Naive thymus-derived CD4-positive, alpha-beta T cell (primary cell): ENCODE measurements around the gene PHF2. TPM values are rescaled to one million over a fixed set of nuclear protein-coding genes. Genes with fewer than 3 reads are reported as not detected.

Experiments
- ATAC-seq: fragments of 150-1000 bp; cut with Tn5 transposase; 2 replicates; pipeline ENCODE4 v1.10.0; 2021; ENCODE audit warnings: mild to moderate bottlenecking, moderate library complexity
- CTCF ChIA-PET: fragments of 350-600 bp; sonication (Branson Sonifier 250); formaldehyde crosslinking; loops from one replicate; lab custom pipeline; 2021; ENCODE audit warnings: antibody characterized with exemption; lab: Charles Lee
- POLR2A ChIA-PET: fragments of 350-600 bp; sonication (Branson Sonifier 250); formaldehyde crosslinking; loops from one replicate; lab custom pipeline; 2021; ENCODE audit warnings: antibody characterized with exemption, inconsistent platforms; lab: Charles Lee
- DNase-seq, 9 donors: peaks; one replicate each; pipeline versions ENCODE4 v3.0.0 to v3.0.0-alpha.2; 2020 to 2022; ENCODE audit warnings: mixed read lengths in 1 of 9
- H3K27ac ChIP-seq: one replicate; pipeline ENCODE4 v1.7.0; 2013; ENCODE audit warnings: mild to moderate bottlenecking, low read depth, low read length, moderate library complexity
- H3K27me3 ChIP-seq, 2 donors: one replicate each; pipeline ENCODE4 v1.7.0; 2013; ENCODE audit warnings: low read length in 2 of 2, mild to moderate bottlenecking in 2 of 2, moderate library complexity in 2 of 2; ENCODE audit not compliant: control insufficient read depth in 2 of 2, insufficient read depth in 2 of 2
- H3K36me3 ChIP-seq, 3 experiments: 1 replicate in 2 of 3; 2 replicates in 1 of 3; pipeline ENCODE4 v1.7.0; 2013; ENCODE audit warnings: low read length in 3 of 3, mild to moderate bottlenecking in 3 of 3, moderate library complexity in 1 of 3; ENCODE audit not compliant: insufficient read depth in 3 of 3, control insufficient read depth in 2 of 3
- H3K4me1 ChIP-seq, 2 donors: one replicate each; pipeline ENCODE4 v1.7.0; 2013; ENCODE audit warnings: low read length in 2 of 2, mild to moderate bottlenecking in 2 of 2, moderate library complexity in 1 of 2; ENCODE audit not compliant: control insufficient read depth in 2 of 2, insufficient read depth in 2 of 2
- H3K4me3 ChIP-seq: 2 replicates; pipeline ENCODE4 v1.7.0; 2013; ENCODE audit warnings: mild to moderate bottlenecking, low read length
- H3K9me3 ChIP-seq, 3 experiments: 1 replicate in 2 of 3; 2 replicates in 1 of 3; pipeline ENCODE4 v1.7.0; 2013; ENCODE audit warnings: low read length in 3 of 3; ENCODE audit not compliant: control insufficient read depth in 2 of 3
- H3K27ac Mint-ChIP-seq, 9 donors: one replicate each; pipeline ENCODE4 v1.8.0; 2020 to 2022; ENCODE audit warnings: mixed read lengths in 9 of 9, mild to moderate bottlenecking in 8 of 9, moderate library complexity in 5 of 9, inconsistent platforms in 2 of 9
- H3K27me3 Mint-ChIP-seq, 5 donors: one replicate each; pipeline ENCODE4 v1.8.0; 2021 to 2022; ENCODE audit warnings: mixed read lengths in 5 of 5, mild to moderate bottlenecking in 1 of 5
- H3K36me3 Mint-ChIP-seq, 5 donors: one replicate each; pipeline ENCODE4 v1.8.0; 2020 to 2022; ENCODE audit warnings: mixed read lengths in 5 of 5, mild to moderate bottlenecking in 3 of 5, inconsistent platforms in 1 of 5
- H3K4me1 Mint-ChIP-seq, 7 donors: one replicate each; pipeline ENCODE4 v1.8.0; 2020 to 2022; ENCODE audit warnings: mixed read lengths in 7 of 7, mild to moderate bottlenecking in 3 of 7, inconsistent platforms in 1 of 7
- H3K4me3 Mint-ChIP-seq, 10 donors: one replicate each; pipeline ENCODE4 v1.8.0; 2020 to 2022; ENCODE audit warnings: mild to moderate bottlenecking in 10 of 10, mixed read lengths in 10 of 10, moderate library complexity in 6 of 10, inconsistent platforms in 2 of 10
- H3K9me3 Mint-ChIP-seq, 11 donors: one replicate each; pipeline ENCODE4 v1.8.0; 2020 to 2022; ENCODE audit warnings: mixed read lengths in 11 of 11, mild to moderate bottlenecking in 4 of 11, inconsistent platforms in 1 of 11, moderate library complexity in 1 of 11
- intact Hi-C, 2 donors: fragments of 100-400 bp; cut with micrococcal nuclease; formaldehyde crosslinking; loops; one replicate each; pipeline ENCODE4 v1.15.1; 2023
- polyA plus RNA-seq, 2 donors: library from polyadenylated mRNA; unstranded; fragments of 300-500 nt; fragmentation: Illumina TruSeq; gene quantifications; one replicate each; pipeline ENCODE4 v1.2.3, GENCODE V29; 2021
- total RNA-seq, 6 experiments: library from RNA in 5 of 6; stranded (reverse) in 5 of 6; gene quantifications; 1 replicate in 5 of 6; 2 replicates in 1 of 6; pipeline ENCODE4 v1.2.3 and lab custom pipeline; 2021 to 2026

PHF2 gene
- total and polyA plus RNA-seq, 7 experiments from 2014 or later = 1.0 to 39.3 (median 28.6) TPM

GRCh38 chr9:93621922-93622321 lies 45.5 kb downstream of the PHF2 start:
- Histone ChIP-seq H3K4me3 (no peak overlapping the region), H3K4me1 (no peaks in the 10 kb centered on the region), H3K27me3 (no peaks in the 10 kb centered on the region), H3K9me3 (peaks cover 0 to 6% (median 0%) of the 10 kb centered on the region in 3 experiments), H3K36me3 (no peaks in the 10 kb centered on the region), H3K27ac (no peak overlapping the region)
- H3K36me3 Mint-ChIP-seq = peaks cover 0 to 13% (median 10%) of the 10 kb centered on the region in 5 donors
- no peak overlapping the region for H3K4me3 Mint-ChIP-seq
- ChIA-PET CTCF (no interaction called here), POLR2A (no interaction called here)
- ATAC-seq (no peak), DNase-seq (no peak)
- peaks cover 0 to 38% (median 23%) of the 10 kb centered on the region in 7 donors for H3K4me1 Mint-ChIP-seq
- H3K9me3 Mint-ChIP-seq = peaks cover 0 to 6% (median 0%) of the 10 kb centered on the region in 11 donors
- intact Hi-C loops = no loop called here
- H3K27me3 Mint-ChIP-seq = no peaks in the 10 kb centered on the region
- H3K27ac Mint-ChIP-seq = no peak overlapping the region

DNA sequence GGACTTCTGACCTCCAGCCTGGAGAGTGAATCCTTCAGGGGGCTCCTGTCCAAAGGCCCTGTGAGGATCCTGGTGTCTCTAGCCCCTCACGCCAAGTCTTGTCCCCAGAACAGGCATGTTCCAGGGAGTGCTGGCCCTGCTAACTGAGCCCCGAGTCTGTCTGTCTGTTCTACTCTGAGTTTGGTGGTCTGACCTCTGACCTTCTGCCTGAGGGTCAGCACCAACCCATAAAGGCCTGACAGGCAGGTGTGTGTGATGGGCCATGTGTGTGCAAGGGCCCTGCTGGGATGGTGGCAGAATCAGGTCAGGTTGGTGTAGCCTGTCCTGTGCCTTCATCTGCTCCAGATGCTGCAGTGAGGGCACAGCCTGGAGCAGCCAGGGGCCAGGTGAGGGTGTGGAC lies 46.3 kb downstream of the PHF2 start:
- Mint-ChIP-seq H3K4me3 (peak overlapping the region in 1 of 10 donors; percentile 48), H3K9me3 (peaks cover 0 to 13% (median 4%) of the 10 kb centered on the region in 11 donors), H3K27me3 (no peaks in the 10 kb centered on the region), H3K27ac (peak overlapping the region in 2 of 9 donors; percentile 1 to 56), H3K4me1 (peaks cover 0 to 33% (median 18%) of the 10 kb centered on the region in 7 donors), H3K36me3 (peaks cover 3 to 18% (median 12%) of the 10 kb centered on the region in 5 donors)
- ATAC-seq (no peak), DNase-seq (no peak)
- Histone ChIP-seq H3K4me3 (no peak overlapping the region), H3K27ac (no peak overlapping the region), H3K36me3 (no peaks in the 10 kb centered on the region), H3K4me1 (no peaks in the 10 kb centered on the region), H3K9me3 (peaks cover 0 to 8% (median 7%) of the 10 kb centered on the region in 3 experiments), H3K27me3 (no peaks in the 10 kb centered on the region)
- ChIA-PET CTCF (interaction anchor here (0.6 kb wide), 1 partner anchor 1168 kb away, joined by 3 read pairs; no protein-coding TSS in a partner anchor), POLR2A (no interaction called here)
- intact Hi-C loops = no loop called here

GRCh38 chr9:93623753-93624152 lies 47.4 kb downstream of the PHF2 start:
- Mint-ChIP-seq H3K9me3 (peaks cover 0 to 22% (median 9%) of the 10 kb centered on the region in 11 donors), H3K4me1 (peaks cover 0 to 23% (median 12%) of the 10 kb centered on the region in 7 donors), H3K36me3 (peaks cover 10 to 28% (median 19%) of the 10 kb centered on the region in 5 donors), H3K27me3 (no peaks in the 10 kb centered on the region), H3K27ac (no peak overlapping the region), H3K4me3 (no peak overlapping the region)
- H3K27me3 ChIP-seq = no peaks in the 10 kb centered on the region
- DNase-seq (no peak), ATAC-seq (no peak)
- H3K4me3 ChIP-seq = no peak overlapping the region
- intact Hi-C loops = no loop called here
- CTCF ChIA-PET = no interaction called here
- no peaks in the 10 kb centered on the region for H3K36me3 ChIP-seq
- no peaks in the 10 kb centered on the region for H3K4me1 ChIP-seq
- POLR2A ChIA-PET = no interaction called here
- no peak overlapping the region for H3K27ac ChIP-seq
- peaks cover 0 to 12% (median 8%) of the 10 kb centered on the region in 3 experiments for H3K9me3 ChIP-seq

DNA sequence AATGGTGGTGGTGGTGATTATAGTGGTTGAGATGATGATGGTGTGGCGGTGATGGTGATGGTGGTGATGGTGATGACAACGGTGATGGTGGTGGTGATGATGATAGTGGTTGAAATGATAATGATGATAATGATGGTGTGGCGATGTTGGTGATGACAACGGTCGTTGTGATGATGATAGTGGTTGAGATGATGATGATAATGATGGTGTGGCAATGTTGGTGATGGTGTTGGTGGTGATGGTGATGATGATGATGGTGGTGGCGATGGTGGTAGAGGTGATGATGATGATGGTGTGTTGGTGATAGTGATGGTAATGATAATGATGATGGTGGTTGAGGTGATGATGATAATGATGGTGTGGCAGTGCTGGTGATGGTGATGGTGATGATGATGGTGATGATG lies 48.0 kb downstream of the PHF2 start:
- H3K4me3 Mint-ChIP-seq = no peak overlapping the region
- no peak overlapping the region for H3K4me3 ChIP-seq
- H3K27ac ChIP-seq = no peak overlapping the region
- peaks cover 10 to 28% (median 19%) of the 10 kb centered on the region in 5 donors for H3K36me3 Mint-ChIP-seq
- no peaks in the 10 kb centered on the region for H3K4me1 ChIP-seq
- H3K27me3 ChIP-seq = no peaks in the 10 kb centered on the region
- H3K9me3 Mint-ChIP-seq = peaks cover 0 to 22% (median 9%) of the 10 kb centered on the region in 11 donors
- intact Hi-C loops = no loop called here
- peaks cover 0 to 21% (median 12%) of the 10 kb centered on the region in 7 donors for H3K4me1 Mint-ChIP-seq
- ChIA-PET CTCF (no interaction called here), POLR2A (no interaction called here)
- H3K27ac Mint-ChIP-seq = no peak overlapping the region
- peaks cover 0 to 12% (median 8%) of the 10 kb centered on the region in 3 experiments for H3K9me3 ChIP-seq
- DNase-seq (no peak), ATAC-seq (peak; percentile 49)
- peaks cover 0 to 4% (median 0%) of the 10 kb centered on the region in 3 experiments for H3K36me3 ChIP-seq
- no peaks in the 10 kb centered on the region for H3K27me3 Mint-ChIP-seq

DNA sequence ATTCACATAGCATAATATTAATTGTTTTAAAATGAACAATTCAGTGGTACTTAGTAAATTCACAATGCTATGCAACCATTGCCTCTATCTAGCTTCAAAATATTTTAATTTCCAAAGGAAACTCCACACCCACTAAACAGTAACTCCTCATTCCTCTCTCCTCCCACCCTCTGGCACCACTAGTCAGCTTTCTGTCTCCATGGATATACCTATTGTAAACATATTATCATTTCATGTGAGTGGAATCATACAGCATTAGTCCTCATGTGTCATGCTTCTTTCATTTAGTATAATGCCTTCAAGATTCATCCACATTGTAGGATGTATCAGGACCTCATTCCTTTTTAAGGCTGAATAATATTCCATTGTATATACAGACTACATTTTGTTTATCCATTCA lies 48.6 kb downstream of the PHF2 start:
- intact Hi-C loops = no loop called here
- DNase-seq = no peak
- H3K27ac Mint-ChIP-seq = no peak overlapping the region
- no peaks in the 10 kb centered on the region for H3K27me3 Mint-ChIP-seq
- H3K4me1 Mint-ChIP-seq = peaks cover 0 to 21% (median 12%) of the 10 kb centered on the region in 7 donors
- Histone ChIP-seq H3K4me3 (no peak overlapping the region), H3K36me3 (peaks cover 0 to 9% (median 0%) of the 10 kb centered on the region in 3 experiments), H3K4me1 (no peaks in the 10 kb centered on the region), H3K27ac (no peak overlapping the region), H3K27me3 (no peaks in the 10 kb centered on the region), H3K9me3 (peaks cover 0 to 12% (median 8%) of the 10 kb centered on the region in 3 experiments)
- H3K36me3 Mint-ChIP-seq = peaks cover 10 to 28% (median 19%) of the 10 kb centered on the region in 5 donors
- CTCF ChIA-PET = no interaction called here
- H3K4me3 Mint-ChIP-seq = no peak overlapping the region
- ATAC-seq = no peak
- POLR2A ChIA-PET = no interaction called here
- peaks cover 0 to 22% (median 9%) of the 10 kb centered on the region in 11 donors for H3K9me3 Mint-ChIP-seq

DNA sequence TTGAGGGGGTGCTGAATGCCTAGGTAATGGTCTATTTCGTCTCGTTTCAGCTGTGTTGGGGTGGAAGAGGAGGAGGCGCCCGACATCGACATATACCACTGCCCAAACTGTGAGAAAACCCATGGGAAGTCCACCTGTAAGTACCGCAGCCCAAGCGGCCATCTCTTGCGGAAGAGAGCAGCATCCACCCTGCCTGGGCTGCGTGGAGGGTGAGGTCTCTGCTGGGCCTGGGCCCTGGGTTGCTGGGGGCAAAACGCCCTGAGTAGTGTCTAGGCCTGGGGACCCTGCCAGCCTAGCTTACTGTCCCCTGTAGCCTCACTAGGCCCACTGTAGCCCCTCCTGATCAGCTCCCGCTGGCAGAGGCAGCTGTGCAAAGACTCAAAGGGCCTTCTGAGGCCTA lies 53.5 kb downstream of the PHF2 start:
- Histone ChIP-seq H3K27ac (no peak overlapping the region), H3K27me3 (no peaks in the 10 kb centered on the region), H3K4me3 (no peak overlapping the region), H3K4me1 (no peaks in the 10 kb centered on the region), H3K36me3 (peaks cover 0 to 58% (median 7%) of the 10 kb centered on the region in 3 experiments), H3K9me3 (peaks cover 0 to 8% (median 6%) of the 10 kb centered on the region in 3 experiments)
- intact Hi-C loops = no loop called here
- DNase-seq (no peak), ATAC-seq (no peak)
- ChIA-PET CTCF (no interaction called here), POLR2A (no interaction called here)
- Mint-ChIP-seq H3K27me3 (no peaks in the 10 kb centered on the region), H3K4me3 (no peak overlapping the region), H3K9me3 (peaks cover 0 to 22% (median 9%) of the 10 kb centered on the region in 11 donors), H3K36me3 (peaks cover 10 to 40% (median 29%) of the 10 kb centered on the region in 5 donors), H3K4me1 (peaks cover 0 to 5% (median 0%) of the 10 kb centered on the region in 7 donors), H3K27ac (no peak overlapping the region)
